ENCODE measurements around the gene CASKIN2. TPM values are rescaled to one million over a fixed set of nuclear protein-coding genes. Genes with fewer than 3 reads are reported as not detected.
A peak's percentile ranks its signal among the peaks of the same experiment; 100 is the strongest.
"Not testable (repeated sequence)": the region's sequence is repeated elsewhere in the genome, so short reads cannot be mapped to it uniquely, and the experiment has no call there.

CASKIN2 gene
- total RNA-seq, 4 donors from 2014 or later = 9.5 to 12.2 (median 10.4) TPM

DNA sequence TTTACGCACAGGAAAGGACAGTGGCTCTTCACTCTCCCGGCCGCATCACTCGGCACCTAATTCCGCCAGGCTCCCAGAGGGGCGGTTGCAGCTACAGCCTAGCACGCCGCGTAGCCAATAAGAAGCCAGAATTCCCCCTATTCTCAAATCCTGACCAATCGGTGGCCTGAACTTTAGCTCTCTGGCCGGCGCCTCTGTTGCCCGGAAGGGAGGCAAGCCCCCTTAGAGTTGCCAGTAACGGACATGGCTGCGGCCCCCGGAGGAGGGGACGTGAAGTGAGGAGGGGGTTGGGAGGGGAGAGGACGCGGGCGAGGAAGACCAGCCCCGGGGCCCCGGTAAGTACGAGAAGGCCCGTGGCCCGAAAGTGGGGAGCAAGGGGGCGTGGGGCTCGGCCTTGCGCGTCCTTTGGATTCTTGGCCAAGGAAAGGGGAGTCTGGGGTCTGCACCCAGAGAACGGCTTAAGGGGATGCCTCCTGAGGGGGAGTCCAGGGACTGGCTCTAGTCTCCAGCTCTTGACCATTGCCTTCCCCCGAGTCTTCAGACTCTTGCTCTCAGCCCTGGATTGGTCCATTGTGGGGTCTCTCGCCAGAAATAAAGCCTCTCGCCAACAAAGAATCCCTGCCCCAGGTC lies 58.8 kb downstream of the CASKIN2 start, which contains the start of gene TMEM94:
Gene TMEM94, plus strand, starts transcription at position 219 of the 630 bp plus-strand sequence. CDS start 15,271 bp downstream, outside the sequence.
- Histone ChIP-seq H3K36me3 (no peaks in the 10 kb centered on the region), H3K4me1 (peaks cover 11 to 54% (median 30%) of the 10 kb centered on the region in 3 donors), H3K27me3 (no peaks in the 10 kb centered on the region), H3K4me3 (peak within 1 kb of the TSS; percentile 78 to 97 (median 89)), H3K27ac (peak within 1 kb of the TSS; percentile 89 to 95 (median 93)), H3K9me3 (no peaks in the 10 kb centered on the region)
- peak in 2 of 4 donors; percentile 6 to 43 for TF ChIP-seq POLR2A (IDR thresholded peaks at IDR 0.05)
- TF ChIP-seq, protein P1, sequence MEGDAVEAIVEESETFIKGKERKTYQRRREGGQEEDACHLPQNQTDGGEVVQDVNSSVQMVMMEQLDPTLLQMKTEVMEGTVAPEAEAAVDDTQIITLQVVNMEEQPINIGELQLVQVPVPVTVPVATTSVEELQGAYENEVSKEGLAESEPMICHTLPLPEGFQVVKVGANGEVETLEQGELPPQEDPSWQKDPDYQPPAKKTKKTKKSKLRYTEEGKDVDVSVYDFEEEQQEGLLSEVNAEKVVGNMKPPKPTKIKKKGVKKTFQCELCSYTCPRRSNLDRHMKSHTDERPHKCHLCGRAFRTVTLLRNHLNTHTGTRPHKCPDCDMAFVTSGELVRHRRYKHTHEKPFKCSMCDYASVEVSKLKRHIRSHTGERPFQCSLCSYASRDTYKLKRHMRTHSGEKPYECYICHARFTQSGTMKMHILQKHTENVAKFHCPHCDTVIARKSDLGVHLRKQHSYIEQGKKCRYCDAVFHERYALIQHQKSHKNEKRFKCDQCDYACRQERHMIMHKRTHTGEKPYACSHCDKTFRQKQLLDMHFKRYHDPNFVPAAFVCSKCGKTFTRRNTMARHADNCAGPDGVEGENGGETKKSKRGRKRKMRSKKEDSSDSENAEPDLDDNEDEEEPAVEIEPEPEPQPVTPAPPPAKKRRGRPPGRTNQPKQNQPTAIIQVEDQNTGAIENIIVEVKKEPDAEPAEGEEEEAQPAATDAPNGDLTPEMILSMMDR (IDR thresholded peaks at IDR 0.05) = no peak
- whole genome bisulfite sequencing, 2 donors = 0% methylated on average over 3 to 18 of the region's 33 CpGs
- intact Hi-C loops (cut with DNase I) = no loop called here
- DNase-seq = peak; percentile 76

DNA sequence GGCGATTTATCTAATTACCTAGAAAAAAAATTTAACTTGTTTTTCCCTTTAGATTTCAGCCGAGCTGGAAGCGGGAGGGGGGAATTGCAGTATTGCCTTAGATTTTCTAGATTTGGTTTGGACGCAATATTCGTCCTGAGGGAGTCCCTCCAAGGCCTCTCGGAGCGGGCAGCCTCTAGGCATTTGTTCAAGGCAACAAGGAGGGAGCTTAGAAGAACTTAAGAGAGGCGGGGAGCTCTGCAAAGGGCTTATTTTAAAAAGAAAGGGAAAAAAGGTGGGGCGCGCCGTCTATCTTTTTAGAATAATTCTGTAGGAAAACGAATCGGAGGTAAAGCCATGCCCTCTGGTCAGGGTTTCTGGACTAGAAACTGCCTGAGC lies 59.3 kb downstream of the CASKIN2 start:
- 3 to 6% methylated on average over 12 to 13 of the region's 13 CpGs for WGBS, 2 donors
- H3K4me3 ChIP-seq = peak overlapping the region; percentile 78 to 97 (median 89)
- DNase-seq = no peak

DNA sequence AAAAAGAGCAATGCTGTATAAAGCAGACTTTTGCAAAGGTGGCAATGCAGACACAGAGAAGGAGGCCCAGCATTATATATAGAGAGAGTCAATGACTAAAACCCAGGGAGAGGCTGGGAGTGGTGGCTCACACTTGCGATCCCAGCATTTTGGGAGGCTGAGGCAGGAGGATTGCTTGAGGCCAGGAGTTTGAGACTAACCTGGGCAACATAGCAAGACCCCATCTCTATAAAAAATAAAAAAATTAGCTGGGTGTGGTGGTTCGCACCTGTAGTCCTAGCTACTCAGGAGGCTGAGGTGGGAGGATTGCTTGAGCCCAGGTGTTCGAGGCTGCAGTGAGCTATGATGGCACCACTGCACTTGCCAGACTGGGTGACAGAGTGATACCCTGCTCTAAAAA lies 60.7 kb downstream of the CASKIN2 start:
- 94 to 100% methylated on average over 3 of the region's 3 CpGs for WGBS, 2 donors
- H3K9me3 ChIP-seq; H3K36me3 ChIP-seq; H3K27me3 ChIP-seq; H3K27ac ChIP-seq; H3K4me3 ChIP-seq; intact Hi-C loops (cut with DNase I); DNase-seq: not testable (repeated sequence)
- H3K4me1 ChIP-seq = peaks cover 8 to 40% (median 20%) of the 10 kb centered on the region in 3 donors

More for the DNA sequence above, 59.3 kb downstream of the CASKIN2 start:
- Histone ChIP-seq H3K27ac (peak overlapping the region; percentile 89 to 95 (median 93)), H3K4me1 (peaks cover 11 to 53% (median 30%) of the 10 kb centered on the region in 3 donors), H3K27me3 (no peaks in the 10 kb centered on the region), H3K36me3 (no peaks in the 10 kb centered on the region), H3K9me3 (no peaks in the 10 kb centered on the region)
- TF ChIP-seq, protein P1 (IDR thresholded peaks at IDR 0.05) = no peak
- no peak for TF ChIP-seq POLR2A (IDR thresholded peaks at IDR 0.05)
- intact Hi-C loops (cut with DNase I) = no loop called here

DNA sequence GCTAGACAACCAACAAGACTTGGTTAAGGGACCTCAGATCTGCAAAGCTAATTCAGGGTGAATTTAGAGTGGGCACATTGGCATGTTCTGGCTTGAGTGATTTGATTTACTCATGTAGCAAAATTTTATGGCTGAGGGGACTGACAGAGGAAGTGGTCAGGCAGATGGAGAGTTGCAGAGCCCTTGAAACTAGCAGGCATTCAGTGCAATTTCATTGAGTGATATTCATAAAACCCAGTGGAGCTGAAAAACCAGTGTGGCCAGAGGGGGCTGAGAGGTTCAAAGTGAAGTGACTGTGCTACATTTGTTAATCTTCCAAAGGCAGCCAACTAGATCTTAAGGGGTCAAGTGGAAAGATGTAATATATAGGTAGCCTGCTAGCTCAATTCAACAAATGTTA lies 61.1 kb downstream of the CASKIN2 start:
- intact Hi-C loops (cut with DNase I) = no loop called here
- no peak overlapping the region for H3K4me3 ChIP-seq

DNA sequence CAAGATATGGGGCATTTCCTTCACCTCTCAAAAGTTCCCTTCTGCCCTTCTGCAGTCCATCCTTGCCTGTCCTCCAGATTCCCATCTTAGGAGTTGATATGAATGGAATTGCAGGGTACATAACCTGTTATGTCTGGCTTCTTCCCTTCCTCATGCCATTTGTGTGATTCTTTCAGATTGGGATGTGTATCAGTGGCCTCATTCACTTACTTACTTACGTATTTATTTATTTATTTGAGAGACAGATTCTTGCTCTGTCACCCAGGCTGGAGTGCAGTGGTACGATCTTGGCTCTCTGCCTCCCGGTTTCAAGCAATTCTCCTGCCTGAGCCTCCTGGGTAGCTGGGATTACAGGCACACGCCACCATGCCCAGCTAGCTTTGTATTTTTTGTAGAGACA lies 65.1 kb downstream of the CASKIN2 start:
- no peak for TF ChIP-seq POLR2A (IDR thresholded peaks at IDR 0.05)
- TF ChIP-seq, protein P1 (IDR thresholded peaks at IDR 0.05) = no peak
- WGBS, 2 donors = 82 to 85% methylated on average over 4 of the region's 4 CpGs
- DNase-seq = no peak
- intact Hi-C loops (cut with DNase I) = no loop called here
- Histone ChIP-seq H3K27me3 (no peaks in the 10 kb centered on the region), H3K4me1 (no peaks in the 10 kb centered on the region), H3K27ac (no peak overlapping the region), H3K9me3 (no peaks in the 10 kb centered on the region), H3K36me3 (no peaks in the 10 kb centered on the region), H3K4me3 (no peak overlapping the region)

More for the DNA sequence above, 61.1 kb downstream of the CASKIN2 start:
- H3K36me3 ChIP-seq = no peaks in the 10 kb centered on the region
- no peak for DNase-seq
- TF ChIP-seq POLR2A (IDR thresholded peaks at IDR 0.05) = no peak
- no peaks in the 10 kb centered on the region for H3K9me3 ChIP-seq
- H3K27me3 ChIP-seq = no peaks in the 10 kb centered on the region
- H3K4me1 ChIP-seq = peaks cover 7 to 35% (median 16%) of the 10 kb centered on the region in 3 donors
- no peak overlapping the region for H3K27ac ChIP-seq

Other genes starting within 250 kb of the CASKIN2 start
- gene MIF4GD, start 244.3 kb downstream of the CASKIN2 start, total RNA-seq = 10 to 100 TPM; 14.6 to 28.0 (median 21.2) TPM
- gene SLC25A19, start 226.1 kb downstream of the CASKIN2 start, total RNA-seq = 10 to 100 TPM in 2 of 4 donors, 1 to 10 TPM in 2; 9.2 to 15.2 (median 11.2) TPM
- gene GRB2, start 109.9 kb downstream of the CASKIN2 start, total RNA-seq = 100 to 1,000 TPM in 2 of 4 donors, 10 to 100 TPM in 2; 58.9 to 128 (median 107) TPM
- gene TMEM94, start 58.9 kb downstream of the CASKIN2 start, total RNA-seq = 10 to 100 TPM; 19.3 to 56.5 (median 28.3) TPM
- 10 to 100 TPM; 18.3 to 33.2 (median 23.1) TPM for gene TSEN54, start 991 bp upstream of the CASKIN2 start, total RNA-seq
- gene LLGL2, start 10.2 kb upstream of the CASKIN2 start, total RNA-seq = 100 to 1,000 TPM in 1 of 4 donors, 10 to 100 TPM in 3; 40.0 to 101 (median 67.3) TPM
- 10 to 100 TPM in 2 of 4 donors, 1 to 10 TPM in 2; 6.3 to 60.7 (median 10.4) TPM for gene MYO15B, start 72.3 kb upstream of the CASKIN2 start, total RNA-seq
- 10 to 100 TPM in 1 of 4 donors, 1 to 10 TPM in 3; 7.4 to 16.8 (median 8.6) TPM for gene SMIM5, start 117.9 kb upstream of the CASKIN2 start, total RNA-seq
- 10 to 100 TPM; 25.1 to 82.8 (median 34.0) TPM for gene RECQL5, start 151.6 kb upstream of the CASKIN2 start, total RNA-seq
- 10 to 100 TPM; 33.9 to 72.7 (median 44.4) TPM for gene SAP30BP, start 151.8 kb upstream of the CASKIN2 start, total RNA-seq
- gene ITGB4, start 205.9 kb upstream of the CASKIN2 start, total RNA-seq = 100 to 1,000 TPM in 1 of 4 donors, 10 to 100 TPM in 3; 60.6 to 115 (median 82.3) TPM
- gene GALK1, start 249.7 kb upstream of the CASKIN2 start, total RNA-seq = 10 to 100 TPM; 16.4 to 30.9 (median 20.2) TPM

Measured in esophagus squamous epithelium (tissue), 5 donors.